NT2/D1 (cell line): Measurements from ENCODE around the gene DDX39A.

Source experiments
- SUZ12 ChIP-seq: IDR thresholded peaks from 2 replicates; pipeline ENCODE4 v1.6.1; 2011; ENCODE audit not compliant: insufficient read length, insufficient read depth; ENCODE audit errors: extremely low read depth
- YY1 ChIP-seq: IDR thresholded peaks from 2 replicates; pipeline ENCODE4 v1.6.1; 2011; ENCODE audit not compliant: insufficient read length, insufficient read depth

- TF ChIP-seq SUZ12: no peak
- no peak for TF ChIP-seq YY1
Measured at GRCh38 chr19:14441041-14441938, 22.1 kb upstream of the DDX39A start.
